Activated CD4-positive, alpha-beta T cell treated with anti-CD3 and anti-CD28 coated beads for 1 hour (primary cell): ENCODE measurements around the gene KIAA1671.

ENCODE experiments used
- DNase-seq: peaks from one replicate; pipeline ENCODE4 v3.0.0-alpha.2; 2020

Gene KIAA1671

DNA sequence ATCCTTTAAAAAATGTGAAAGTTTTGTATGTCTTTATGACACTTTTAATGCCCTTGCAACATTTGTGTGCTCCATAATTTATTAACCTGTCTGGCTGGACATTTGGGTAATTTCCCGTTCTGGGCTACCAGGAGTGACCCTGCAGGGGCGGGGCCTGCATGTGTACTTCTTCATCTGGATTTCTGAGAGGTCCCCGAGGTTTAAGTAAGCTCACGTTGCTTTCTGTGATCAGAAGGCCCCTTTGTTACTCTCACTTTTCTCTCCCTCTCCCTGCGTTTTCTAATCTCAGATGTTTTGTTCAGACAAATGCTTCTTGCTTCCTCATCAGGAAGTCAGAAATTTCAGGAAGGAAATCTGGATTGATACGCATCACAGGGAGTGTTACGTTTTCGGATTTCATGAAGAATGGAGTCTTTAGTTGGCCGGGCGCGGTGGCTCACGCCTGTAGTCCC, 168.3 kb downstream of the KIAA1671 start:
- DNase-seq: no peak

DNA sequence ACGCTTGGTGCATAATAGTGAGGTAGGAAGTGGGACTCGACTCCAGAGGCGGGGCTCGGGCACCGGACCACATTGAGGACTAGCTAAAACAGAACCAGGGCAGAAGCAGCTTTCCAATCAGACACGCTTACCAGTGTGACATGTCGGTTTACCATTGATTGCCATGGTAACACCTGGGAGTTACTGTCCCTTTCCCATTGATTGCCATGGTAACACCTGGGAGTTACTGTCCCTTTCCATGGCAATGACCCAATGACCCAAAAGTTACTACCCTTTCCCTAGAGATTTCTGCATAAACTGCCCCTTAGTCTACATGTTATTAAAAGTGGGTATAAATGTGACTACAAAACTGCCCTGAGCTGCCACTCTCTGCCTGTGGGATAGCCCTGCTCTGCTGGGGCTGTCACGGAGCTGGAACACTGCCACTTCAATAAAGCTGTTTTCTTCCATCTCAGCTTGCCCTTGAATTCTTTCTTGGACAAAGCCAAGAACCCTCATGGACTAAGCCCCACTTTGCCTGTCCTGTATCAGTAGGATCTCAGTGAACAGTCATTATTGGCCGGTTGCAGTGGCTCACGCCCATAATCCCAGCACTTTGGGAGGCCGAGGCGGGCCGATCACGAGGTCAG, 169.7 kb downstream of the KIAA1671 start:
- no peak for DNase-seq

DNA sequence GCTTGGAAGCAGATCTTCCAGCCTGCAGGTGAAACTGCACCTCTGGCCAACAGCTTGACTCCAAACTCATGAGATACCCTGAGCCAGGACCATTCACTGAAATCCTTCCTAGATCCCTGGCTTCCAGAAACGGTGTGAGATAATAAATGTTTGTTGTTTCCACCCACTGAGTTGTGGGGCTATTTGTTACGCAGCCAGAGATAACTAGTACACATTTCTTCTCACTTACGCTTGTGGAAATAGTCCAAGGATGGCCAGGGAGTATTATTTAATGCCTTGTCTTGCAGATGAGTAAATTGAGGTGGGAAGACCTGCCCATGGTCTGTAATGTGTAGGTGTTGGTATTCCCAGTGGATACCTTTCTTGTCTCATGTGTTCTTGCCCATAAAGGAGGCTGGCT, 171.2 kb downstream of the KIAA1671 start:
- no peak for DNase-seq

DNA sequence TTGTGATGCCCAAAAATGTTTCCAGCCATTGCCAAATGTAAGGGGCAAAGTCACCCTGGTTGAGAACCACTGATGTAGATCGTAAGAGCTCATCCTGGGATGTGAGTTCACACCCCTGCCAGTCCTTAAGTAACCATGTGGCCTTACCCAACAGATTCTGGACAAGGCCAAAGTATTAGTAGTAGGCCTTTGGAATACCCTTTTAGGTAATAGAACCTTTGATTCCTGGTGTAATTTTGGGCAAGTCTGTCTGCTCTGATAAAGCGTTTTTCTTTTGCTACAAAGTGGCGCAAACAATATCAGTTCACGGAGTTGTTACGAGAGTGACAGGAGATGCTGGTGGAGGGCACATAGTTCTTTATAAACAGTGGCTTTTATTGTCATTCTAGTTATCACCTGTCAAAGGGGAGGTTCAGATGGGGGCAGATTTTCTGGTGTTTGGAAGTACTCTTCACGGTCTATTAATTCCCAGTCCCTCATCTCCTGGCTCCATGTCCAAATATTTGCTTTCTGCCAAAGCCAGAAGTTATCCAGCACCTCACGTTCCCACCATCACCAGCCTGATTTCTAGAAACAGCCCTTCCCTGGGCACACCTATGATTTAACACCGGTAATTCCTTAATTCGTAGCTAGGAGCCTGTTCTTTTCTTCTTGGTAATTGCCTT, 173.3 kb downstream of the KIAA1671 start:
- no peak for DNase-seq

DNA sequence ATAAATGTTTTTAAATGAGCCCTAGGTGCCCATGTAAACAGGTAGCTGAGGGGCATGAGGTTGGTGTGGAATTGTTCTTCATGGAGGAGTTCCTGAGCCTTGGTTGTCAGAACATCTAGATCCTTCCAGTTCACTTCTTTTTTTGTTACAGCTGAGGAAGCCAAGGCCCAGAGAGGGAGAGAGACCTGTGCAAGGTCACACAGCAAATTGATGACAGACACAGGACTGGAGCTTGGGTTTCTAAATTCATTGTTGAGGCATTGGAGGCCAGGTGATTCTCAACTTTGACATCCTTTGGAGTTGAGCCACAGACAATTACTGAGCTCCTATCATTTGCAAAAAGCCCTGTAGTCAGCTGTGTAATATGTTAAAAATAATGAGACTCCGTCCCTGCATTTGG, 174.0 kb downstream of the KIAA1671 start:
- no peak for DNase-seq

DNA sequence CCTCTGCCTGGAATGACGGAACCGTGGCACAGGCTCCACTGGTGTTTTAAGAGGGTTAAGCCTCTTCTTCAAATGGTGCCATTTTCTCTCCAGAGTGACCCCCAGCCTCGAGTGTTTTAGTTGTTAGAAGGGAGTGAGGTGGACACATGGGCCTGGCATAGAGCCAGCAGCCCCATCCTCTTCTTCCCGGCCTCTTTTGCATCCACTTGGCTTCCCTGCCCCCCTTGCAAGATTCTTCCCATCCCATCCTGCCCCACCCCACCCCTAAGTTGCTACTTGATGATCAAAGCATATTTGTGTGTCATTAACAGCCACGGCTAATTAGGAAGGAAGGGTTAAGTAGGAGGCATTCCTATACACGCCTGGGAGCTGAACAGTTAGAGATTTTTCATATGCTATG, 174.8 kb downstream of the KIAA1671 start:
- DNase-seq: no peak

DNA sequence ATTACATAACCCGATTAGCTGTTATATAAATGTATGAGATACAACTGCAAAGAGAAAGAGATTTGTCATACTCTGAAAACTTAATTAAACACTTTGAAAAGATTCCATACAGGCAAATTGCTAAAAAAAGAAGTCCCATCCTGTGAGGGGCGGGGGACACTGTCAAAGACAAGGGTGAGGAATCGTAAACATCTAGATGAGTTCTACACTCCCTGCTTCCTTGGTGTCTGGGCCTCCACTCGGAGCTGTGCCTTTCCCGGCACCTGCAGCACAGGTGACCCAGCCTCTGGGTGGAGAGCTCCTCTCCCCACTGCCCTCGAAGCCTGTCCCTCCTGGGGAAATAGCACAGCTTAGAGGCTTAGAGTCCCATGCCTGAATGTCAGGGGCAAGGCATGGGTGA, 177.9 kb downstream of the KIAA1671 start:
- DNase-seq: no peak

DNA sequence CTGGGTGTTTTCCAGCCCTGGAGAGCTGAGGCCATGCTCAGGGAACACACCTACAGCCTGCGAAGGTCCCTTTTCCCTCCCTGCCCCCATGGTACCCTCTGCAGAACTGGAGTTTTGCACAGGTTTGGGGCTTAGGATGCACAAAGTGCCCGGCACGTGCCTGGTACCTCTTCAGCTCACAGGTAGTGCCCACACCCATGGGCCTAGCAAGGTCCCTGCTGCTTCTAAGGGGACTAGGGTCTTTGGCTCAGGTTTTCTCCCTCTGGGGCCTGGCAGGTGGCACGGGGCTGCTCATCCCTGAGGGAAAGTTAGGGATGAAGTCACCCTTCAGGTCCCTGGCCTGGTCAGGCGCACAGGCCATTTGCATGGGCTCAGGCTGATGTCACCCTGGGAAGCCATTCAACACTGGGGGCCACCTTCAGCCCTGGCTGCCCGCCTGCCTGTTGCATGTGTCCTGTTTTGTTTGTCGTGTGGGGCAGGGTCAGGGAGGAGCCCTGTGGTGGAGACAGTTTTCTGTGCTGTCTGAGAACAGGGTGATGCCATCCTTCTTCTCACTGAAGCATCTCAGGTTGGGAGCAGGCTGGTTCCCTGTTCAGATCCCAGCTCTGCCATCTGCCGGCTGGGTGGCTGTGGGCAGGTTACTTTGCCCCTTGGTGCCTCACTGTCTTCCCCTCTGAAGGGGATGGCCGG, 178.8 kb downstream of the KIAA1671 start:
- no peak for DNase-seq

DNA sequence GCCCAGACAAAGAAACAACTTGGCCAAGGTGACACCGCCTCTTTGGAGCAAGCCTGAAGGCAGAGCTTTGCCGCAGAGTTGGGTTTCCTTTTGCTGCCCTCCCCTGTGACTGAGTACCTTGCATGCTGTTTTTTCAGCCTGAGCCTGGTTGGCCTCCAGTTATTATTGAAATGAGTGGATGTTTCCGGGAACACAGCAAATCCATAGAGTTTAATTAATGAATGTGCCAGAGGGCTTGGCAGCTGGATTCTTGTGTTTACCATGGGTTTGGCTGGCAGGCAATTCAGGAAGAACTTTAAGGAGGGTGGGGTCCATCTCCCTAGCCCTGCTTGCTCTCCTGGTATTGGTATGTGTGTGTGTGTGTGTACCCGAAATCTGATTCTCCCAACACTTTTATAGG, 181.5 kb downstream of the KIAA1671 start:
- DNase-seq: no peak

DNA sequence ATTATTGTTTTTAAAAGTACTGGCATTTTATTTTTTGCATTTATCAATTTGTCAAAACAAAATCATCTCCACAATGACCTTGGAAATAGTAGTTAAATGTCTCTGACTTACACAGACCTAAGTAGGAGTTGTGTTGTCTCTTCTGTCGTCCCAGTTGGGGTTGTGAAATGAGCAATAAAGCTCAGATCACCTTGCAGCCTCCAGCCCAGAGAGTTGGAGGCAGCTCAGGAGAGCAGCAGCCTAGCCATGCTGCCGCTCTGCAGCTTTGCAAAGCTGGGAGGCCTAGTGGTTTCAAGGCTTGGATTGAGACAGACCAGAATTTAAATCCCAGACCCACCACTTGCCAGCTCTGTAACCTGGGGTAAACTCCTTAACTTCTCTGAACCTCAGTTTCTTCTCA, 181.9 kb downstream of the KIAA1671 start:
- DNase-seq: no peak

DNA sequence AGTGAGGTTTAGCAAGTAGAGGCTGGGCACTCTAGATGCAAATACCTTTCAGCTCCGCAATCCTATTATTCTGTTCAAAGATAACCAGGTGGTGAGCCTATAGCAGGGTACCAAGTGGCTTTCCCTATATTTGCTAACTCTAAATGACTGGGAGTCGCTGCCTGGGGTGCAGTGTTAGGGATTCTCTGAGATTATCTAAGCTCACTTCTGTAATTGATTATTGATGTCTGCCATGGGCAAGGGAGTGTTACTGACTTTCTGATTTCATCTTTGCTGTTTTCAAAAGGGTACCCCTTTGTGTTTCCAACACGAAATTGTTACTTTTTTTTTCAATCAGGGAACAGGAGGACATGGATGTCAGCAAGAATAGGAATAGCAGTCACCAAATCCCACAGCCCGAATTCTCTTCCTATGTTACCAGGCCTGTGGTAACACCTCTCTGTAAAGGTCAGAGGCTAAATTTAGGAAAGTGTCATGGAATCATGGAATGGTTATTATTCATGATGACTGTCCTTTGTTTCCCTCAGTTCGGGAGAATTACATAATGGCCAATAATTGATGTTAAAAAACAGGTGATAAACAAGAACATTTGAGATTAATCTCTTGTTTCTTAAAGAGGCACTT, 184.5 kb downstream of the KIAA1671 start:
- DNase-seq: no peak

DNA sequence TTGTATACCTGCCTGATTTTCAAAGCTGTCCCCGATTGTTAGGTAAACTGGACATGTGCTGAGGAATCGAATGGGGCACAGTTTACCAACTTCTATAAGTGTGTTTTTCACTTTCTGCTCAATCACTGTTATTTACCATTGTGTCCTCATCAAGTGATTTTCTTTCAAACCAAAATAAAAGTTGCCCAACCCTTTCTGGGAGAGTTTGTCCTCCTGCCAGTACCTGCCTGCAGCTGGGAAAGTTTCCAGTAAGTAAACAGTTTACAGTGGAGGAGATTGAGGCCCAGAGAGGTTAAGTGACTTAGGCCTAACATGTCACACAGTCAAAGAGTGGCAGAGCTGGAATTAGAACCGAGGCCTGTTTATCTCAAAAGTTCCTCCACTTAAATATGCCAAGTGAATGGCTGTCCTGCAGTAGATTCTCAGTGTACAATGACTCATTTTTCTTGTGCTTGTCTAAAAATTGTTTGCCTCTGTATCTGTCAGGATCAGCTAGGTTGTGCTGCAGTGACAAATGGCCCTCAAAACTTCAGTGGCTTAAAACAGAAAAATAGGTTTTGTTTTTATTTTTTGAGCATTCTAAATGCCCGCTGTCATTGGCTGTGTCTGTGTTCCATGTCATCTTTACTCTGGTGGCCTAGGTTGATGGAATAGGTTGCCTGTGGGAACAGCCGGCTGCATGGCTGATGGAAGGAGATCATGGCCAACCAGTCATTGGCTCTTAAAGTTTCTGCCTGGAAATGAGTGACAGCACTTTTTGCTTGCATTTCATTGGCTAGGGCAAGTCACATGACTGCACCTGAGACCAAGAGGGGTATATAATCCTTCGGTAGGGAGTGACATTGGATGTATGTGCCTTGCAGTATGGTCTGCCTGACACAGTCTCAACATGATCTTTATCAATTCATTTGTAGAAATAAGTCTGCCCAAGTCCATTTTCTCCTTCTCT, 185.3 kb downstream of the KIAA1671 start:
- DNase-seq: no peak

DNA sequence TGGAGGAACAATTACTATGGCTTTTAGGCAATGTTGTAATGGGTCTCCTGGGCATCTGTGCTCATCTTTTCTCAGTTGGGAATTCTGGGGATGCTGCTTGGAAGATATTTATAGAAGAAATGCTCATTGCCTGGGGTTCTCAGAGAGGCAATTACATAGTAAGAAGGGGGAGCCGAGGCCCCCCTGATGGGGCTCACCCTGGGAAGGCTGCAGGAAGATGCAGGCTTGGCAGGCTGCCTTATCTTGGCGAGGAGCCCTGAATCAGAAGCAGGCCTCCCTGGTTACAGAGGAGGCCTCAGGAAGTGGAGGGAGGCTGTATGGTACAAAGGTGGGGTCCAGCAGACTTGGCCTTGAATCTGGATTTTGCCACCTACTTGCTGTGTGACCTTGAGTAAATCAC, 186.5 kb downstream of the KIAA1671 start:
- DNase-seq: no peak

DNA sequence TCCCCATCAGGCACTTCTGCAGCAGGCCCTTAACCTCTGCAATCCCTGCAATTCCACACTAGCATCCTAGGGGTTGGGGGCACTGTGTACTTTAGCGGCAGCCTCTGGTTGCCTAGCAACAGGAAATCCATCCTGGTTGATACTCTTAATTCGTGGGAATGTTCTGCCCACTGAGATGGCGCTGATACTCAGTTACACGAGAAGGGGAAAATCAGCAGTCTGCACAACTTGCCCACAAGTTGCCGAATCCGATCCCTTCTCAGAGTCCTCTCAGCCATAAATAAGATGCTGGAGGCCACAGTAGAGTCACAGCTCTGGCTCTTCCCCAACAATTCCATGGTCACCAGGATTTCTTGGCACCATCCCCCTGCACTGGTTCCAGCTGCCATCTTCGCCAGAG, 189.6 kb downstream of the KIAA1671 start:
- no peak for DNase-seq

DNA sequence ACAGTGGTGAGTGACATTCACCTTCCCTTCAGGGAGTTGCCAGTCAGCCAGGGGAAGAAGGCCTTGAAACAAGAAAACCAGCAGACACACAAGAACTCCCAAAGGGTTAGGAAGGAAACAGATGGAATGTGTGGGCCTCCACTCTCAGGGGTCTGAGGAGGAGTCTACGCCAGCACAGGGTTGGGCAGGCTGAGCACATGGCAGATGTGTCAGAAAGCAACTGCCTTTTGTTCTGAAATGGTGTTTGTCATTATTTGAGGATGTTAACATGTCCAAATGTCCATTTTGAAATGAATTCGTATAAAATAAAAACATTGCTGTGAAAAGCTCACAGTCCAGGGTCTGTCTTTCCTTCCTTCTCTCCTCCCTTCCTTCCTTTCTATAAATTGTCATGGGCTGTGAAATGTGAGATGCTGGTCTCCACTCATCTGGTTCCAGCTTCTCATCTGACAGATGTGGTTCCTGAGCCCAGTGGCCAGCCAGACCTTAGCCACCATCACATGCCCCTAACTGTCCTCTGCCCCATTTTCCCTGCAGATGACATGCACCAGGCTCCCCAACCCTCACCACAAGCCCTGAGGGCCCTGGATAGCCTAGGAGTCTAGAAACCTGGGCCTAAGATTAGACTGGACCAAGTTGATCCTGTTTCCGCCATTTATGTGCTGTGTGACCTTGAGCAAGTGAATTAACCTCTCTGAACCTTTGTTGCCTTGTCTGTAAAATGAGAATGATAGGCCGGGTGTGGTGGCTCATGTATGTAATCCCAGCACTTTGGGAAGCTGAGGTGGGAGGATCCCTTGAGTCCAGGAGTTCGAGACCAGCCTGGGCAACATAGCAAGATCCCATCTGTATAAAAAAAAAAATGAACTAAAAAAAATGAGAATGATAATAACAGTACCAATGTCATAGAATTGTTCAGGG, 190.9 kb downstream of the KIAA1671 start:
- DNase-seq: no peak

DNA sequence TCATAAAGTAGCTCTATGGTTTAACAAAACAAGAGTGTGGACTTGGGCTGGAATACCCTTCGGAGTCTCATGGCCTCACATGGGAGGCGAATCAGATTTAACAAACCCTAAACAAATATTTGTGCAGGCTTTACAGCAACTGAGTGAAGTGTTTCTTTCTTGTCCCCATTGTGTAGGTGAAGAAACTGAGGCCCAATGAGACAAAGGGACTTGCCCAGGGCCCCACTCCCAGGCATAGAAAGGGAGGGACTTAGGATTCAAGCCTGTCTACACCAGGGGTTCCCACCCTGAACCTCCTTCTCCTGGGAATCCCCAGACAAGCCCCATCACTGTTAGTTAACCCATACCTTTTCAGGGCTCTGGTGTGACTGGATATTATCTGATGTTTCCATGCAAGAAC, 192.0 kb downstream of the KIAA1671 start:
- DNase-seq: no peak

DNA sequence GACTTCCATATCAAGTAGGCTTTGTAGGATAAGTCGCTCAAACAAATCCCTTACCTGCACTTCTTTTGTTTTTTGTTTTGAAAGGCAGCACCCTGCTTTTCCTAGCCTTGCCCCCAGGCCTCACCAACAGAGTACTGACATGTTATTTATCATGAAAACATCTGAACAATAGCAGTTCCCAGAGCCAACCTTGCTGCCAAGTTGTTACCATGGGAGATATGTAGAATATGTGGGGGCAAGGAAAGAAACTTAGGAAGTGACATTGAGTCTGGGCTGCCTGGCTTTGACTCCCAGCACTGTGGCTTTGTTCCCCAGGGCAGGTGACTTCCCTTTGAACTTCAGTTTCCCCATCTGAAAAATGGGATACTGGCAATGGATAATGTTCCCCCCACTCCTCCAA, 193.8 kb downstream of the KIAA1671 start:
- no peak for DNase-seq

DNA sequence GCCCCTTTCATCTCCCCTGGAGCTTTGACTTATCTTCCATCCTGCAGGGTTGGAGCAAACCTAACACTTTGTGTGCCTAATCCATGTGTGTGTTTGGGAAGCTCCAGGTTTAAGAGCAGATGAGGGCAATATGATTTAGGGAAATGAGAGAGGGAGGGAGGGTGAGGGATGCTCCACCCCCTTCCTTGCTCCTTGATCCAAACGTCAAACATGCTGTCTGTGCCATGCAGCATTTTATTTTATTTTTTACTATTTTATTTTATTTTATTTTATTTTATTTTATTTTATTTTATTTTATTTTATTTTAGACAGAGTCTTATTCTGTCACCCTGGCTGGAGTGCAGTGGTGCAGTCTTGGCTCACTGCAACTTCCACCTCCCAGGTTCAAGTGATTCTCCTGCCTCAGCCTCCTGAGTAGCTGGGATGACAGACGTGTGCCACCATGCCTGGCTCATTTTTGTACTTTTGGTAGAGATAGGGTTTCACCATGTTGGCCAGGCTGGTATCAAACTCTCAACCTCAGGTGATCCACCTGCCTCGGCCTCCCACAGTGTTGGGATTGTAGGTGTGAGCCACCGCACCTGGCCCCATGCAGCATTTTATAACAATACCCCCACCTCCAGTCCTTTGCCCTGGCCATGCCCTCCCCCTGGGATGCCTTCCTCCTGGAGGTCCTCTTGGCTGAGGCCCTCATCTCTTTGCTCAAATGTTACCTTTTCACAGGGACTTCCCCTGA, 194.6 kb downstream of the KIAA1671 start:
- no peak for DNase-seq

DNA sequence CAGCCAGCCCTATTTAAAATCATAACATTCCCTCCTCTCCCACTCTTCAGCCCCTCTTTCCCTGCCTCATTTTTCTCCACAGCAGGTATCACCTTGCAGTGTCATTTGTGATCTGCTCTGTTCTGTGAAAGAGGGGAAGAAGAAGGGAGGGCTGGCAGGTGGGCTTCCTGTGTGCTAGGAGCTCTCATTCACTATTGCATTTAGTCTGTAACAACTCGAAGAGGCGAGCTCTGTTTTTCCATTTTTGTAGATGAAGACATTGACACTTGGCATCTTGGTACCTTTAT, 195.1 kb downstream of the KIAA1671 start:
- DNase-seq: no peak

DNA sequence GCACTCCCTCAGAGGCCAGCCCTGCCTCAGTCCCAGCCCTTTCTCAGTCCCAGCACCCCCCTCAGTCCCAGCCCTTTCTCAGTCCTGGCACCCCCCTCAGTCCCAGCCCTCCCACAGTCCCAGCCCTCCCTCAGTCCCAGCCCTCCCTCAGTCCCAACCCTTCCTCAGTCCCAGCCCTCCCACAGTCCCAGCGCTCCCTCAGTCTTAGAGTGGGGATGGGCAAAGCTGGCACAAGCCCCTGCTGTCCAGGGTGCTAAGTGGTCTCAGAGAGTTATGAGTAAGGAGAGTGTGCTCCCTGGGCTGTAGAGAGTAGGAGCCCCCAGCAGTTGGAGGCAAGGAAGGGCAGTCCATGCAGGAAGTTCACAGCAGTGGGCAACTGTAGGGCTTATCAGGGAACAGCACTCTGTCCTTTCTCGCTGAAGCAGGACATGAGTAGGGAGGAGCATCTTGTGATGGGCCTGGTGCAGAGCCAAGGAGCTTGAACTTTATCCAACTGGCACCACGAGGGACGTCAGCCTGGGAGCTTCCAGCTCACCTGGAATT, 195.7 kb downstream of the KIAA1671 start:
- no peak for DNase-seq

DNA sequence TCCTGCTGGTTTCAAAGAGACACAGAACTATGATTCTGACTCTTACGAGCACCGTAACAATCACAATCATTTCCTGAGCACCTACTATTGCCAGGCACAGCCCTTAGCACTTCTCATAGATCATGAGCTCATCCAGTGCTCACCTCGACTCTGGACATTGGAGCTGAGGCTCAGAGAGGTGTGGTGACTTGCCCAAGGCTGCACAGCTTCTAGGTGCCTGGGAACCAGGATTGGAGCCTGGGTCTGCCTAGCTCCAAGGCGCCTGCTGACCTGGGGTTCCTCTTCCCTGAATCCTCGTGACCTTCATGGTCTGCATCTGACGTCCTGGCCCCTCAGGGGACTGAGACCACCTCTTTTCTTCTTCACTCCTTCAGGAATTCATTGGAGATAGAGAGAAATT, 196.5 kb downstream of the KIAA1671 start:
- no peak for DNase-seq
